ENCODE results near the gene DAPP1. TPM values are rescaled to one million over a fixed set of nuclear protein-coding genes. Genes with fewer than 3 reads are reported as not detected.

DAPP1 gene
- polyA plus RNA-seq, 2 of the 4 experiments (the other 2 are of a cell fraction): 0.03 TPM; not detected in 1

DNA sequence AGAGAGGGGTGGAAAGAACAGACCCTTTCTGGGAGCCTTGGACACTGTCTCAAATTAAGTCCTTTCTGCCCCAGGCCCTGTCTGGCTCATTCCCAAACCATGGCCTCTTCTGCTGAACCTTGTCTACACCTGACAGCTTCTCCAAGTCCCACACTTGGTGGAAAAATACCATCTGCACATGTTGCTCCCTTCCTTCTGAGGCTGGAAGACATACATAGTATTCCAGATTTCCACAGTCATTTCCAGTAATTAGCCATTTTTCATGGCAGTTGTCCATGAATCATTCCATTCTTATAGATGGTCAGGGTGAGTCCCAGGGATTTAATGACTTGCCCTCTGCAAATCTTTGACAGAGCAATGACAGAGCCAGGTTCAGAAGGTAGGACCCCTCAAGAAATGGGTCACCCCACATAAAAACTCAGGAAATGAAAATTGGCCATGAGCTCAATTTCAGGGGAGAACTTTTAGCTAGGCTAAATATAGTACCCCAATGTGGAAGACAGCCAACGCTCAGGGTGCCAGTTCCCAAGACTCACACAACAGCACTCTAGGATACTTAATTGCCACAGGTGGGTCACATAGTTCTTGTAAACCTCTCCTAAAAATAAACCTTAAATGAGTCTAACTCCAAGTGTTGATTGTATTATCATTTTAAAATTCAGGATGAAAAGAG, 16.2 kb upstream of the DAPP1 start:
- POLR2A ChIA-PET: no interaction called here
- no peak for DNase-seq (ENCODE audit: low read depth in 1 of 2, low spot score in 1 of 2)
- CTCF ChIA-PET: interaction anchor here (0.7 to 3.8 kb wide), 2 partner anchors 8 to 173 kb away, joined by 3 to 16 read pairs; no protein-coding TSS in a partner anchor
- Histone ChIP-seq H3K4me3 (no peak overlapping the region), H3K27ac (no peak overlapping the region), H3K9me3 (no peaks in the 10 kb centered on the region), H3K4me1 (no peaks in the 10 kb centered on the region), H3K4me2 (no peak overlapping the region)
- no peak for FAIRE-seq
- 56% methylated on average over 1 of the region's 1 CpG for WGBS (ENCODE audit: missing lambda C conversion rate)
- TF ChIP-seq TFCP2L1 (CRISPR knock-in tag; IDR thresholded peaks at IDR 0.05): no peak
- TF ChIP-seq, protein P1, sequence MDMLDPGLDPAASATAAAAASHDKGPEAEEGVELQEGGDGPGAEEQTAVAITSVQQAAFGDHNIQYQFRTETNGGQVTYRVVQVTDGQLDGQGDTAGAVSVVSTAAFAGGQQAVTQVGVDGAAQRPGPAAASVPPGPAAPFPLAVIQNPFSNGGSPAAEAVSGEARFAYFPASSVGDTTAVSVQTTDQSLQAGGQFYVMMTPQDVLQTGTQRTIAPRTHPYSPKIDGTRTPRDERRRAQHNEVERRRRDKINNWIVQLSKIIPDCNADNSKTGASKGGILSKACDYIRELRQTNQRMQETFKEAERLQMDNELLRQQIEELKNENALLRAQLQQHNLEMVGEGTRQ (IDR thresholded peaks at IDR 0.05): no peak
- no peak for TF ChIP-seq NFE2L2 (conservative IDR thresholded peaks at IDR 0.05; ENCODE audit: low read length)
- TF ChIP-seq RFX5 (IDR thresholded peaks at IDR 0.05): no peak
- no peak for TF ChIP-seq TP53 (CRISPR knock-in tag; IDR thresholded peaks at IDR 0.05)
- TF ChIP-seq CBX2 (IDR thresholded peaks at IDR 0.05; ENCODE audit: borderline replicate concordance, low read depth): no peak
- TF ChIP-seq CBX8 (IDR thresholded peaks at IDR 0.05): no peak
- TF ChIP-seq, protein P2, sequence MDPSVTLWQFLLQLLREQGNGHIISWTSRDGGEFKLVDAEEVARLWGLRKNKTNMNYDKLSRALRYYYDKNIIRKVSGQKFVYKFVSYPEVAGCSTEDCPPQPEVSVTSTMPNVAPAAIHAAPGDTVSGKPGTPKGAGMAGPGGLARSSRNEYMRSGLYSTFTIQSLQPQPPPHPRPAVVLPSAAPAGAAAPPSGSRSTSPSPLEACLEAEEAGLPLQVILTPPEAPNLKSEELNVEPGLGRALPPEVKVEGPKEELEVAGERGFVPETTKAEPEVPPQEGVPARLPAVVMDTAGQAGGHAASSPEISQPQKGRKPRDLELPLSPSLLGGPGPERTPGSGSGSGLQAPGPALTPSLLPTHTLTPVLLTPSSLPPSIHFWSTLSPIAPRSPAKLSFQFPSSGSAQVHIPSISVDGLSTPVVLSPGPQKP (IDR thresholded peaks at IDR 0.05; ENCODE audit: low read depth, low read length): no peak
- TF ChIP-seq JUN (IDR thresholded peaks at IDR 0.05): no peak
- no peak for TF ChIP-seq PHF8 (IDR thresholded peaks at IDR 0.05; ENCODE audit: borderline replicate concordance, low read depth)
- TF ChIP-seq NR3C1 (IDR thresholded peaks at IDR 0.05): no peak
- TF ChIP-seq ZFP36 (IDR thresholded peaks at IDR 0.05; ENCODE audit: borderline replicate concordance, partially characterized antibody): no peak
- no peak for TF ChIP-seq JUNB (IDR thresholded peaks at IDR 0.05)
- no peak for TF ChIP-seq MAZ (IDR thresholded peaks at IDR 0.05; ENCODE audit: borderline replicate concordance, low read depth, low read length)
- no peak for TF ChIP-seq HDAC2 (IDR thresholded peaks at IDR 0.05)
- TF ChIP-seq FOSL2 (IDR thresholded peaks at IDR 0.05): no peak
- no peak for TF ChIP-seq FOSL2 (CRISPR knock-in tag; IDR thresholded peaks at IDR 0.05)
- TF ChIP-seq HEYL (CRISPR knock-in tag; IDR thresholded peaks at IDR 0.05): no peak
- no peak for TF ChIP-seq RARB (CRISPR knock-in tag; IDR thresholded peaks at IDR 0.05)
- TF ChIP-seq, protein P3, sequence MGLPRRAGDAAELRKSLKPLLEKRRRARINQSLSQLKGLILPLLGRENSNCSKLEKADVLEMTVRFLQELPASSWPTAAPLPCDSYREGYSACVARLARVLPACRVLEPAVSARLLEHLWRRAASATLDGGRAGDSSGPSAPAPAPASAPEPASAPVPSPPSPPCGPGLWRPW (IDR thresholded peaks at IDR 0.05): no peak
- ATAC-seq: no peak

- Histone ChIP-seq H3K4me2 (no peak overlapping the region), H3K4me3 (no peak overlapping the region), H3K9me3 (no peaks in the 10 kb centered on the region), H3K4me1 (no peaks in the 10 kb centered on the region), H3K27ac (no peak overlapping the region)
- WGBS (ENCODE audit: missing lambda C conversion rate): 31% methylated on average over 3 of the region's 3 CpGs
- no peak for FAIRE-seq
- ChIA-PET CTCF (interaction anchor here (1.1 kb wide), 1 partner anchor 635 kb away, joined by 3 read pairs; no protein-coding TSS in a partner anchor), POLR2A (no interaction called here)
- DNase-seq (ENCODE audit: low read depth in 1 of 2, low spot score in 1 of 2): no peak
- ATAC-seq: no peak
- TF ChIP-seq CTCF (IDR thresholded peaks at IDR 0.05): no peak
- TF ChIP-seq, protein P4, sequence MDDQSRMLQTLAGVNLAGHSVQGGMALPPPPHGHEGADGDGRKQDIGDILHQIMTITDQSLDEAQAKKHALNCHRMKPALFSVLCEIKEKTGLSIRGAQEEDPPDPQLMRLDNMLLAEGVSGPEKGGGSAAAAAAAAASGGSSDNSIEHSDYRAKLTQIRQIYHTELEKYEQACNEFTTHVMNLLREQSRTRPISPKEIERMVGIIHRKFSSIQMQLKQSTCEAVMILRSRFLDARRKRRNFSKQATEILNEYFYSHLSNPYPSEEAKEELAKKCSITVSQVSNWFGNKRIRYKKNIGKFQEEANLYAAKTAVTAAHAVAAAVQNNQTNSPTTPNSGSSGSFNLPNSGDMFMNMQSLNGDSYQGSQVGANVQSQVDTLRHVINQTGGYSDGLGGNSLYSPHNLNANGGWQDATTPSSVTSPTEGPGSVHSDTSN (IDR thresholded peaks at IDR 0.05): no peak
- TF ChIP-seq, protein P5, sequence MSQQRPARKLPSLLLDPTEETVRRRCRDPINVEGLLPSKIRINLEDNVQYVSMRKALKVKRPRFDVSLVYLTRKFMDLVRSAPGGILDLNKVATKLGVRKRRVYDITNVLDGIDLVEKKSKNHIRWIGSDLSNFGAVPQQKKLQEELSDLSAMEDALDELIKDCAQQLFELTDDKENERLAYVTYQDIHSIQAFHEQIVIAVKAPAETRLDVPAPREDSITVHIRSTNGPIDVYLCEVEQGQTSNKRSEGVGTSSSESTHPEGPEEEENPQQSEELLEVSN (IDR thresholded peaks at IDR 0.05; ENCODE audit: borderline replicate concordance, low read depth): no peak
- no peak for TF ChIP-seq CEBPB (IDR thresholded peaks at IDR 0.05)
- no peak for TF ChIP-seq GATA3 (IDR thresholded peaks at IDR 0.05; ENCODE audit: borderline replicate concordance)
- no peak for TF ChIP-seq EP300 (IDR thresholded peaks at IDR 0.05)
- no peak for TF ChIP-seq KDM5A (IDR thresholded peaks at IDR 0.05)
- no peak for TF ChIP-seq MAX (IDR thresholded peaks at IDR 0.05)
- no peak for TF ChIP-seq HEYL (CRISPR knock-in tag; IDR thresholded peaks at IDR 0.05)
- no peak for TF ChIP-seq EHF (CRISPR knock-in tag; IDR thresholded peaks at IDR 0.05)
Observed at GRCh38 chr4:99801005-99801699, 15.5 kb upstream of the DAPP1 start.

Data from A549 (cell line).